Keratinocyte (primary cell): Measurements from ENCODE around the gene TFDP1. TPM values are rescaled to one million over a fixed set of nuclear protein-coding genes. Genes with fewer than 3 reads are reported as not detected.

Experiments
- DNase-seq: peaks from one replicate; pipeline ENCODE4 v3.0.0-alpha.2; 2011; ENCODE audit warnings: low read depth, missing footprints, low spot score
- FAIRE-seq: peaks from 2 replicates; lab custom pipeline; 2011; peaks lifted over from hg19 to GRCh38; lab: Jason Lieb, UNC
- H2AFZ ChIP-seq: 2 replicates; pipeline ENCODE4 v1.6.0; 2012; ENCODE audit warnings: low read length, control low read depth, inconsistent platforms; ENCODE audit not compliant: control insufficient read depth
- H3K27ac ChIP-seq: 2 replicates; pipeline ENCODE4 v1.5.1; 2011; ENCODE audit warnings: low read length; ENCODE audit not compliant: control insufficient read depth, insufficient read depth
- H3K27me3 ChIP-seq: 3 replicates; pipeline ENCODE4 v1.6.0; 2011; ENCODE audit warnings: low read length; ENCODE audit not compliant: control insufficient read depth, insufficient read depth; ENCODE audit errors: extremely low read depth
- H3K36me3 ChIP-seq, 2 experiments: 2 replicates in 1 of 2; 3 replicates in 1 of 2; pipeline ENCODE4 v1.5.1; 2011; ENCODE audit warnings: low read length in 2 of 2, mild to moderate bottlenecking in 1 of 2; ENCODE audit not compliant: control insufficient read depth in 2 of 2, insufficient read depth in 2 of 2; ENCODE audit errors: extremely low read depth in 1 of 2
- H3K4me1 ChIP-seq: 3 replicates; pipeline ENCODE4 v1.5.1; 2011; ENCODE audit warnings: low read length; ENCODE audit not compliant: control insufficient read depth, insufficient read depth; ENCODE audit errors: extremely low read depth
- H3K4me2 ChIP-seq: 3 replicates; pipeline ENCODE4 v1.6.0; 2011; ENCODE audit warnings: low read depth, low read length; ENCODE audit not compliant: control insufficient read depth, insufficient read depth; ENCODE audit errors: extremely low read depth
- H3K4me3 ChIP-seq, 3 experiments: fragments of 200-600 bp in 1 of 3; sonication (generic) in 1 of 3; 2 replicates in 2 of 3; 3 replicates in 1 of 3; pipeline ENCODE4 v1.5.1; 2011 to 2016; ENCODE audit warnings: low read length in 3 of 3, mild to moderate bottlenecking in 3 of 3, control low read depth in 2 of 3, inconsistent platforms in 1 of 3, low read depth in 1 of 3, mixed read lengths in 1 of 3, mixed run types in 1 of 3, moderate library complexity in 1 of 3; ENCODE audit not compliant: control insufficient read depth in 2 of 3, insufficient read depth in 2 of 3; ENCODE audit errors: extremely low read depth in 1 of 3
- H3K79me2 ChIP-seq: 2 replicates; pipeline ENCODE4 v1.6.0; 2012; ENCODE audit warnings: low read length; ENCODE audit not compliant: control insufficient read depth, insufficient read depth
- H3K9ac ChIP-seq: 3 replicates; pipeline ENCODE4 v1.6.0; 2011; ENCODE audit warnings: low read length; ENCODE audit not compliant: control insufficient read depth, insufficient read depth; ENCODE audit errors: extremely low read depth
- H3K9me1 ChIP-seq: 3 replicates; pipeline ENCODE4 v1.6.0; 2011; ENCODE audit warnings: low read length; ENCODE audit not compliant: control insufficient read depth, insufficient read depth; ENCODE audit errors: extremely low read depth
- H3K9me3 ChIP-seq: 2 replicates; pipeline ENCODE4 v1.5.1; 2012; ENCODE audit warnings: low read depth, low read length; ENCODE audit not compliant: control insufficient read depth
- H4K20me1 ChIP-seq: 3 replicates; pipeline ENCODE4 v1.6.0; 2011; ENCODE audit warnings: low read length; ENCODE audit not compliant: control insufficient read depth, insufficient read depth; ENCODE audit errors: extremely low read depth
- EZH2 ChIP-seq: IDR thresholded peaks from one replicate; pipeline ENCODE4 v1.6.1; 2012; ENCODE audit warnings: inconsistent platforms, mild to moderate bottlenecking, low read length, moderate library complexity
- dilution Hi-C: fragments of 300-500 bp; cut with MboI; formaldehyde crosslinking; loops from one replicate; pipeline ENCODE4 v1.7.0; 2020; ENCODE audit warnings: low sequenced_read_pairs; ENCODE audit not compliant: extremely low pct_ligation_motif_present
- polyA plus RNA-seq, 5 experiments: library from polyadenylated mRNA; depleted of rRNA in 3 of 5; stranded (reverse) in 3 of 5; stranded (forward) in 1 of 5; unstranded in 1 of 5; fragments of >200 nt; gene quantifications; 1 replicate in 1 of 5; 2 replicates in 3 of 5; 3 replicates in 1 of 5; pipeline versions ENCODE4 v1.2.1 to v1.2.3, GENCODE V29; 2011 to 2012; ENCODE audit warnings: missing spikeins in 2 of 5, low read depth in 1 of 5, low replicate concordance in 1 of 5
- TF ChIP-seq, protein P1 (sequence below), 3 experiments: IDR thresholded peaks in 1 of 3; conservative IDR thresholded peaks in 1 of 3; optimal IDR thresholded peaks in 1 of 3; 2 replicates in 2 of 3; 3 replicates in 1 of 3; pipeline versions ENCODE3 to v1.5.1; 2011; ENCODE audit warnings: low read length in 3 of 3, mild to moderate bottlenecking in 3 of 3, moderate library complexity in 2 of 3, control low read depth in 1 of 3, inconsistent platforms in 1 of 3; ENCODE audit not compliant: insufficient read depth in 2 of 3; ENCODE audit errors: extremely low read depth in 1 of 3

Gene TFDP1
- polyA plus RNA-seq, 1 donor (not counting 4 experiments of a cell fraction or from before 2014, with no cell fraction given), result 105 TPM

DNA sequence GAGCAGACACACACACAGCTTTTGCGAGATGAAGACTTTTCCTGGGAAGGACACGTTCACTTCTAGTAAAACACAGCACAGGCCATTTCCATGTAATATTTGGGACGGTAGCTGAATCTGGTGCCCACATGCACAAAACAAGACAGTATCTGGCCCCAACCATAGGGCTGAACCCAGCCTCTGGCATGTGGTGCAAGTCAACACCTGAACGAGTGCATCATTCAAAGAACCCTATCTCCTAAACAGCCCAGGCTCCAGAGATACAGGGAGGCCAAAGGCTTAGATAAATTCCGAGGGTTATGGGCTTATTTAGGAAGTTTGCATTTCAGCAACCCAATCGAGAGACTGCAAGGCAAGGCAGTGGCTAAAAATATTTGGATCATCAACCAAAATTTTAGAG, 2.7 kb upstream of the TFDP1 start:
- no peaks in the 10 kb centered on the region for H3K27me3 ChIP-seq
- peaks cover 6% of the 10 kb centered on the region for H3K4me1 ChIP-seq
- dilution Hi-C loops, result no loop called here
- no peak for FAIRE-seq
- H3K36me3 ChIP-seq, result peaks cover 6% of the 10 kb centered on the region in 2 experiments
- no peak overlapping the region for H3K4me3 ChIP-seq
- H3K79me2 ChIP-seq, result peaks cover 18% of the 10 kb centered on the region
- no peak overlapping the region for H2AFZ ChIP-seq
- H3K9me3 ChIP-seq, result no peaks in the 10 kb centered on the region
- TF ChIP-seq EZH2, result no peak
- TF ChIP-seq, protein P1, sequence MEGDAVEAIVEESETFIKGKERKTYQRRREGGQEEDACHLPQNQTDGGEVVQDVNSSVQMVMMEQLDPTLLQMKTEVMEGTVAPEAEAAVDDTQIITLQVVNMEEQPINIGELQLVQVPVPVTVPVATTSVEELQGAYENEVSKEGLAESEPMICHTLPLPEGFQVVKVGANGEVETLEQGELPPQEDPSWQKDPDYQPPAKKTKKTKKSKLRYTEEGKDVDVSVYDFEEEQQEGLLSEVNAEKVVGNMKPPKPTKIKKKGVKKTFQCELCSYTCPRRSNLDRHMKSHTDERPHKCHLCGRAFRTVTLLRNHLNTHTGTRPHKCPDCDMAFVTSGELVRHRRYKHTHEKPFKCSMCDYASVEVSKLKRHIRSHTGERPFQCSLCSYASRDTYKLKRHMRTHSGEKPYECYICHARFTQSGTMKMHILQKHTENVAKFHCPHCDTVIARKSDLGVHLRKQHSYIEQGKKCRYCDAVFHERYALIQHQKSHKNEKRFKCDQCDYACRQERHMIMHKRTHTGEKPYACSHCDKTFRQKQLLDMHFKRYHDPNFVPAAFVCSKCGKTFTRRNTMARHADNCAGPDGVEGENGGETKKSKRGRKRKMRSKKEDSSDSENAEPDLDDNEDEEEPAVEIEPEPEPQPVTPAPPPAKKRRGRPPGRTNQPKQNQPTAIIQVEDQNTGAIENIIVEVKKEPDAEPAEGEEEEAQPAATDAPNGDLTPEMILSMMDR (optimal IDR thresholded peaks at IDR 0.05 in 1 of 3, IDR thresholded peaks at IDR 0.05 in 1 of 3, conservative IDR thresholded peaks at IDR 0.05 in 1 of 3; ENCODE audit: extremely low read depth in 1 of 3, insufficient read depth in 2 of 3, low read length in 3 of 3), result no peak
- no peaks in the 10 kb centered on the region for H4K20me1 ChIP-seq
- H3K9me1 ChIP-seq, result no peaks in the 10 kb centered on the region
- H3K4me2 ChIP-seq, result no peak overlapping the region
- H3K27ac ChIP-seq, result no peak overlapping the region
- DNase-seq, result no peak
- no peak overlapping the region for H3K9ac ChIP-seq

DNA sequence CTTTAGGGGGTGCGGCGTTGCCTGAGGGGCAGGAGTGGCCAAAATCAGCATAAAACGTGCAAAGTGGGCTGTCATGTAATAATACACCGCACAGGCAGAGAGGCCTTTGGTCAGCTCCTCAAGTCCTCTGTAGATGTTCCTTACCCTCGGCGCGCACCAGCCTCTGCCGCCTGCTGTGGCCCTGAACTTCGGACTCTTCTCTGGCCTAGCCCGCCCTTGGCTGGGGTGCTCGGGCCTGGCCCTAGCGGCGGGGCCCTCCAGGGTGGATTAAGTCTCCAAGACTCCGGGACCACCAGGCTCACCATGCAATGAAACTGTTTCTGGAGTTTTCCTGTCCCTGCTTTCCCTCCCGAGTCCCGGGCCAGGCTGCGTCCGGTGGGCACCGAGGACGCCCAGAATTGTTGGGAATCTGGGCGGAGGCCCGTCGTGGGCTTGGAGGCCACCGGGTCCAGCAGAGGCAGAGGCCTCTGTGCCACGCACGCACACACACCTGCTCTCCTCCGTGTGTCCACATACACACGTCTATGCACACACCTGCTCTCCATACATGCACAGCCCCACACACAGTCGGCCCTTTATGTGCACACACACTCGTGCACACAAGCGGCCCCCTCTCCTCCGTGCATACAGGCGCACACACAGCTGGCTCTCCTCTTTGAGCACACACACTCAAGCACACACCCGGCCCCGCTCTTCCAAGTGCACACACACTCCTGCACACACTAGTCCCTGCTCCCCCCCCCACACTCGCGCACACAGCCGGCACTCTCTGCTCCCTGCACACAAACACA, 1.5 kb upstream of the TFDP1 start:
- Histone ChIP-seq H3K9me1 (no peaks in the 10 kb centered on the region), H3K4me1 (peaks cover 6% of the 10 kb centered on the region), H3K9ac (no peak overlapping the region), H2AFZ (no peak overlapping the region), H3K4me2 (no peak overlapping the region), H3K27ac (no peak overlapping the region), H3K36me3 (peaks cover 9 to 10% of the 10 kb centered on the region in 2 experiments), H4K20me1 (no peaks in the 10 kb centered on the region), H3K4me3 (no peak overlapping the region), H3K79me2 (peaks cover 29% of the 10 kb centered on the region), H3K9me3 (no peaks in the 10 kb centered on the region), H3K27me3 (no peaks in the 10 kb centered on the region)
- TF ChIP-seq EZH2, result no peak
- TF ChIP-seq, protein P1 (optimal IDR thresholded peaks at IDR 0.05 in 1 of 3, IDR thresholded peaks at IDR 0.05 in 1 of 3, conservative IDR thresholded peaks at IDR 0.05 in 1 of 3; ENCODE audit: extremely low read depth in 1 of 3, insufficient read depth in 2 of 3, low read length in 3 of 3), result no peak
- DNase-seq (no peak), FAIRE-seq (no peak)
- dilution Hi-C loops, result no loop called here
